Stimulated activated naive CD8-positive, alpha-beta T cell treated with anti-CD3 and anti-CD28 coated beads, Interleukin-15, amount 100 ng/mL, for 72 hours (primary cell): Measurements from ENCODE around the gene COTL1.
"Not testable (repeated sequence)": the region's sequence is repeated elsewhere in the genome, so short reads cannot be mapped to it uniquely, and the experiment has no call there.

ENCODE experiments used
- ATAC-seq: fragments of 150-1000 bp; cut with Tn5 transposase; 2 replicates; pipeline ENCODE4 v1.10.0; 2021; ENCODE audit warnings: mild to moderate bottlenecking, moderate library complexity
- DNase-seq, 2 donors: peaks; one replicate each; pipeline ENCODE4 v3.0.0; 2021 to 2022
- H3K27ac Mint-ChIP-seq, 2 donors: one replicate each; pipeline ENCODE4 v1.8.0; 2022; ENCODE audit warnings: mild to moderate bottlenecking in 2 of 2, mixed read lengths in 2 of 2, moderate library complexity in 2 of 2
- H3K27me3 Mint-ChIP-seq: one replicate; pipeline ENCODE4 v1.8.0; 2022; ENCODE audit warnings: mixed read lengths
- H3K4me1 Mint-ChIP-seq: one replicate; pipeline ENCODE4 v1.8.0; 2022; ENCODE audit warnings: mild to moderate bottlenecking, mixed read lengths
- H3K4me3 Mint-ChIP-seq, 2 donors: one replicate each; pipeline ENCODE4 v1.8.0; 2022; ENCODE audit warnings: mild to moderate bottlenecking in 2 of 2, mixed read lengths in 2 of 2, moderate library complexity in 1 of 2
- H3K9me3 Mint-ChIP-seq, 2 donors: one replicate each; pipeline ENCODE4 v1.8.0; 2022; ENCODE audit warnings: mixed read lengths in 2 of 2

Gene COTL1

DNA sequence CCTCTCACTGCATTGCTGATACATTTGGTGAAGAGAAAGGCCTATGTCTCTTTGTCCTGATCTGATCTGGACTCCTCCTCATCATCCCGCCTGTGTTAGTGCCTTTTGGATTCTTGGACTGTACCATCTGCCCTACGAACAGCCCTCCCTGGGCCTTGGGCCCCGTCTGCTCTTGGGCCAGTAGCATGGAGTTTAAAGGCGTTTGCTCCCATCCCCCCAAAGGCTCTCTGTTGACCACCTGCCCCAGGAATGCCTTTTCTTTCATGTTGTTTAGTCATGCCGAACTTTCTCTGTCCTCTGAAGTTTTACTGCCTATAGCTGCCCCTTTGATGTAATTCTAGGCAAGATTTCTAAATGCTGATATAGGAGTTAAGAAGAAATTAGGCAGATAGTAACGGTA is 82.5 kb downstream of the COTL1 start:
- H3K9me3 Mint-ChIP-seq, result peaks cover 1 to 4% of the 10 kb centered on the region in 2 donors
- H3K4me3 Mint-ChIP-seq, result no peak overlapping the region
- no peaks in the 10 kb centered on the region for H3K27me3 Mint-ChIP-seq
- no peak for ATAC-seq
- DNase-seq, result no peak
- no peak overlapping the region for H3K27ac Mint-ChIP-seq
- H3K4me1 Mint-ChIP-seq, result peaks cover 29% of the 10 kb centered on the region

DNA sequence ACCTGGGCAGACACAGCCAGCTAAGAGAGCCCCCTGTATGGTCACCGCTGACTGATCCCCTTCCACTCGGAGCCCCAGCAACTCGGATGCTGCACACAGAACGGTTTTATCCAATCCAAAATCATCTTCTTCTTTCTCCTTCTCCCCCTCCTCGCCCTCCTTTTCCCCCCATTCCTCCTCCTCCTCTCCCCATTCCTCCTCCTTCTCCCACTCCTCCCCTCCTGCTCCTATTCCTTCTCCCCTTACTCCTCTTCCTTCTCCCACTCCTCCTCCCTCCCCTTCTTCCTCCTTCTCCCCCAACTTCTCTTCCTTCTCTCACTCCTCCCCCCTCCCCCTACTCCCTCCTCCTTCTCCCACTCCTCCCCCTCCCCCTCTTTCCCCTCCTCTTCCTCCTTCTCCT is 83.1 kb downstream of the COTL1 start:
- Mint-ChIP-seq H3K9me3 (peaks cover 4 to 9% of the 10 kb centered on the region in 2 donors), H3K27ac (no peak overlapping the region), H3K4me1 (peaks cover 28% of the 10 kb centered on the region), H3K4me3 (no peak overlapping the region), H3K27me3 (no peaks in the 10 kb centered on the region)
- no peak for DNase-seq
- ATAC-seq, result no peak

DNA sequence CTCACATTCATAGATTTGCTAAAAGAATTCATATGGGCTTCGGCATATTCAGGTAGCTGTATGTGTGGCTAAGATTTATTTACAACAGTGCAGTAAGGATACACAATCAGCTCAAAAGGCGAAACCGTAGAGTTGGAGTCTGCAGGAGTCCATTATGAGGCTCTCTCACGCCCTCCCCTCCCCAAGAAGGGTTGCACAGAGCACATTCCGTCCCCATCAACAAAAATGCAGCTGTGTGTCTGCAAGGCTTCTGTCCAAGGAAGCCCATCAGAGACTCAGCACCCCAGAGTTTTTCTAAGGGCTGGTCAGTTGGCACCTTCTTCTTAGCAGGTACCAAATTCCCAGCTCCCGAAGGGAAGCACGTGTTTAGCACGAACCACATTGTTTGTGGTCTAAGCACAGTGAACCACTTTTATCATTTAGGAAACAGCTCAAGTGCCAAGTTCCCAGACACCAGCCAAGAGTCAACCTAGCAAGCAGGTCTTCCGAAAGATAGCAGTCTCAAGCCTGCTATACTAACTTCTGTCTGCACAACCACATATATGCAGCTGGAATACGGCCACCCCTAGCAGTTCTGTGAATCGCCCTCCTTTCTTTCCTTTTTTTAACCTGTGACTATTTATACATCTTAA is 84.9 kb downstream of the COTL1 start:
- Mint-ChIP-seq H3K27me3 (no peaks in the 10 kb centered on the region), H3K9me3 (peaks cover 11 to 19% of the 10 kb centered on the region in 2 donors), H3K27ac (peak overlapping the region in 1 of 2 donors; percentile 15), H3K4me3 (no peak overlapping the region), H3K4me1 (peaks cover 37% of the 10 kb centered on the region)
- DNase-seq (no peak), ATAC-seq (no peak)

DNA sequence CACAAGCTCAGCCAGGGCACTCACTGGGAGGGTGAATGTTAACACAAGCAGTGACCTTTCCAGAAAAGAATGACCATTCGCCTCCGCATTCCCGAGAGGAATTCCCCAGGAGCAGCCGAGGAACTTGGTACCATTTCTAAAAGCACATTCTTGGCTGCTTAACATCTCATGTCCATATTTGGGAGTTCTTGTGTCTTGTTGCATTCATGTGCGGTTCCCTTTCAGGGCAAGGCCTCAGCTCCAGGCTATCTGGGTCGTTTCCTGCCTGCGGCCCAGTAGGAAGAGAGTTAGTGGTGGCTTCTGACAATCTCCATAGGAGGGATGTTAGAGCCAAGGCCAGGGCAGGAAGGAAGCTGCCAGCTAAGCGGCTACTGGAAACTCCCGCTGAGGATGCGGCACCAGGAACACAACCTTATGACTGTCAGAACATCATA is 85.6 kb downstream of the COTL1 start:
- peak overlapping the region in 1 of 2 donors; percentile 12 for H3K27ac Mint-ChIP-seq
- H3K4me1 Mint-ChIP-seq, result peaks cover 43% of the 10 kb centered on the region
- H3K27me3 Mint-ChIP-seq, result no peaks in the 10 kb centered on the region
- ATAC-seq (no peak), DNase-seq (no peak)
- H3K9me3 Mint-ChIP-seq, result peaks cover 11 to 19% of the 10 kb centered on the region in 2 donors
- no peak overlapping the region for H3K4me3 Mint-ChIP-seq

GRCh38 chr16:84531671-84532111 is 86.2 kb downstream of the COTL1 start:
- peaks cover 11 to 19% of the 10 kb centered on the region in 2 donors for H3K9me3 Mint-ChIP-seq
- H3K27me3 Mint-ChIP-seq, result no peaks in the 10 kb centered on the region
- ATAC-seq, result no peak
- peaks cover 50% of the 10 kb centered on the region for H3K4me1 Mint-ChIP-seq
- H3K27ac Mint-ChIP-seq, result no peak overlapping the region
- no peak overlapping the region for H3K4me3 Mint-ChIP-seq
- DNase-seq, result no peak

DNA sequence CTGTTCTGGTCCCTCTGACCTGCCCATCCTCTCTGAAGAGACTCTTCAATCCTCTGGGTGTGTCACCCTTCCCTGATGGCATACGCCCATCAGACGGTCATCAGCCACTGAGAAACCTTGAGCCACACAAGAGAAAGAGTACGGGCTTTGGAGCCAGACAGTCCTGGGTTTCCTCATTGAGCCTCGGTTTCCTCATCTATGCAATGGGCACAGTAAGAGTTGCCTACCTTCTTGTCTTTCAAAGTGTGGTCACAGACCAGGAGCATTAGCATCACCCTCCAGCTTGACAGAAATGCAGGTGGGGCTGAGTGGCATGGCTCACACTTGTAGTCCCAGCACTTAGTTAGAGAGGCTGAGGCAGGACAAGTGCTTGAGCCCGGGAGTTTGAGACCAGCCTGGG is 87.3 kb downstream of the COTL1 start:
- DNase-seq (no peak), ATAC-seq (no peak)
- no peak overlapping the region for H3K4me3 Mint-ChIP-seq

DNA sequence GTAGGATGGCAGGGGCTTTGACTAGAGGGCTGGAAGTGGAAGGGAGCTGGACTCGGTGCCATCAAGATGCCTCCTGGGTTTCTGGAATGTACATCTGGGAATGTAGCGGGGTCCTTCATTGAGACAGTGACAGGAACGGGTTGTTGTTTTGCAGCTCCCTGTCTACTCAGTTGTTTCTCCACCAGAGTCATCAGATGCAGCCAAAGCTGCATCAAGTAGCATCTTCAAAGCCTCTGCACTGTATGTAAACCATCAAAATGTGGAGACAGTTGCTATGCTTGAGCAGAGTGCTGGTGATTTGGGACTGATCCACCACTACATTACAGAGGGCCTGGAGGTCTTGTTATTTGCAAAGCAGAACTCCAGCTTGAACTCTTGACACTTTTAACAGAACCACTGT is 88.3 kb downstream of the COTL1 start:
- peaks cover 58% of the 10 kb centered on the region for H3K4me1 Mint-ChIP-seq
- ATAC-seq, result no peak
- no peak overlapping the region for H3K27ac Mint-ChIP-seq
- no peaks in the 10 kb centered on the region for H3K27me3 Mint-ChIP-seq
- DNase-seq, result no peak
- peaks cover 11 to 19% of the 10 kb centered on the region in 2 donors for H3K9me3 Mint-ChIP-seq
- no peak overlapping the region for H3K4me3 Mint-ChIP-seq

More for the DNA sequence above, 87.3 kb downstream of the COTL1 start:
- peaks cover 55% of the 10 kb centered on the region for H3K4me1 Mint-ChIP-seq
- H3K27ac Mint-ChIP-seq, result peak overlapping the region in 1 of 2 donors; percentile 7
- H3K9me3 Mint-ChIP-seq, result peaks cover 11 to 19% of the 10 kb centered on the region in 2 donors
- no peaks in the 10 kb centered on the region for H3K27me3 Mint-ChIP-seq

GRCh38 chr16:84528322-84528721 is 89.6 kb downstream of the COTL1 start:
- Mint-ChIP-seq H3K9me3 (peaks cover 11 to 19% of the 10 kb centered on the region in 2 donors), H3K27ac (no peak overlapping the region), H3K4me1 (peaks cover 70% of the 10 kb centered on the region), H3K4me3 (no peak overlapping the region), H3K27me3 (no peaks in the 10 kb centered on the region)
- ATAC-seq (no peak), DNase-seq (no peak)

- H3K27me3 Mint-ChIP-seq, result no peaks in the 10 kb centered on the region
- peaks cover 71% of the 10 kb centered on the region for H3K4me1 Mint-ChIP-seq
- no peak overlapping the region for H3K27ac Mint-ChIP-seq
- no peak overlapping the region for H3K4me3 Mint-ChIP-seq
- no peak for DNase-seq
- peaks cover 11 to 19% of the 10 kb centered on the region in 2 donors for H3K9me3 Mint-ChIP-seq
- no peak for ATAC-seq
Measured at GRCh38 chr16:84527532-84528269, 90.2 kb downstream of the COTL1 start.

GRCh38 chr16:84526794-84527531 is 90.9 kb downstream of the COTL1 start:
- H3K27ac Mint-ChIP-seq, result no peak overlapping the region
- DNase-seq, result no peak
- no peak for ATAC-seq
- H3K4me3 Mint-ChIP-seq, result no peak overlapping the region
- H3K4me1 Mint-ChIP-seq, result peaks cover 71% of the 10 kb centered on the region
- peaks cover 11 to 19% of the 10 kb centered on the region in 2 donors for H3K9me3 Mint-ChIP-seq
- H3K27me3 Mint-ChIP-seq, result no peaks in the 10 kb centered on the region

DNA sequence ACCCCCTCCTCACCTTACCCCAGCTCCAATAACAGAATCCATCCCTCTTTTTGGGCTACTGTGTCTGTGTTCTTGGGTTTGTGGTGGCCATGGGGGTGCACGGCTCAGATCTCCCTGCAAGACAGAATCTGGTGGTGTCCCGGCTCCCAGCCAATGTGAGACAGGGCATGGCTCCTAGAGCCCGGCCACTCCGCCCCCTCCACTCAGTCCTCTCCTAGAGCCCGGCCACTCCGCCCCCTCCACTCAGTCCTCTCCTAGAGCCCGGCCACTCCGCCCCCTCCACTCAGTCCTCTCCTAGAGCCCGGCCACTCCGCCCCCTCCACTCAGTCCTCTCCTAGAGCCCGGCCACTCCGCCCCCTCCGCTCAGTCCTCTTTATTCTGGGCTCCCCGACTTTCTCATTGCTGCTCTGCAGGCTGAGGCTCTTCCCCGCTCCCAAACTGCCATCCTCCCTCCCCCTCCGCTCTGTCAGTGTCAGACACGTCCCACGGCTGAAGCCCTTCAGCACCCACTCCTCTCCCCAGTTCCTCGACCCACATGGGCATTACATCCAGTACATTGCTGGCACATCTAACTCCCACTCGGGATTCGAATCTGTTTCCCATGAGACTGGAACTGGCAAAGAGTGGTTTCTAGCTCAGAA is 92.8 kb downstream of the COTL1 start:
- ATAC-seq, H3K27me3 Mint-ChIP-seq, DNase-seq, H3K27ac Mint-ChIP-seq, H3K4me3 Mint-ChIP-seq: not testable (repeated sequence)
- H3K9me3 Mint-ChIP-seq, result peaks cover 7 to 12% of the 10 kb centered on the region in 2 donors
- peaks cover 85% of the 10 kb centered on the region for H3K4me1 Mint-ChIP-seq

- ATAC-seq (peak; percentile 47), DNase-seq (no peak)
- H3K27me3 Mint-ChIP-seq, result no peaks in the 10 kb centered on the region
- peak overlapping the region in 1 of 2 donors; percentile 28 for H3K27ac Mint-ChIP-seq
- H3K9me3 Mint-ChIP-seq, result peaks cover 6 to 7% of the 10 kb centered on the region in 2 donors
- H3K4me3 Mint-ChIP-seq, result no peak overlapping the region
- H3K4me1 Mint-ChIP-seq, result peaks cover 91% of the 10 kb centered on the region
Measured at GRCh38 chr16:84524346-84524920, 93.4 kb downstream of the COTL1 start.

- Mint-ChIP-seq H3K9me3 (no peaks in the 10 kb centered on the region), H3K27me3 (no peaks in the 10 kb centered on the region), H3K4me1 (peaks cover 91% of the 10 kb centered on the region), H3K4me3 (no peak overlapping the region), H3K27ac (no peak overlapping the region)
- DNase-seq (no peak), ATAC-seq (no peak)
Measured at GRCh38 chr16:84521497-84521770, 96.4 kb downstream of the COTL1 start.

- H3K27me3 Mint-ChIP-seq, result no peaks in the 10 kb centered on the region
- DNase-seq, result no peak
- H3K27ac Mint-ChIP-seq, result peak overlapping the region in 1 of 2 donors; percentile 77
- no peak for ATAC-seq
- no peaks in the 10 kb centered on the region for H3K9me3 Mint-ChIP-seq
- no peak overlapping the region for H3K4me3 Mint-ChIP-seq
- peaks cover 97% of the 10 kb centered on the region for H3K4me1 Mint-ChIP-seq
Measured at GRCh38 chr16:84520725-84521496, 97.0 kb downstream of the COTL1 start.

DNA sequence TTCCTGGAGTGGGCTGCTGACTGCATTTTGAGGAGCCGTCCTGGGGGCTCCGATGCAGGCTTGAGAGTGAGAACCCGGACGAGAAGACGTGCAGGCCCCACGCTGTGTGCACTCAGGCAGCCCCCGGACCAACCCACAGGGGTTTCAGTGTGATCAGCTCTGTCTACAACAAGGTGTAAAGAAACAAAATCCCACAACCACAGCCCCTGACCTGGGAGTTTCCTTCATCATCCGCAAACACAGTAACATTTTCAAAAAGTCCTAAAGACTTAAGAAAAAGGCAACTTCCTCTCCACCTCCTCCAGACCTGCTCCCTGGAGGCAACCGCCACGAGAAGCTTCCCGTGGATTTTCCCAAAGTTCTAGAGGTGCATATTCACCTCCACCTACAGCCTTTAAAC is 98.0 kb downstream of the COTL1 start:
- Mint-ChIP-seq H3K27me3 (no peaks in the 10 kb centered on the region), H3K4me3 (peak overlapping the region; percentile 62 to 69), H3K27ac (peak overlapping the region in 1 of 2 donors; percentile 82), H3K9me3 (no peaks in the 10 kb centered on the region), H3K4me1 (peaks cover 97% of the 10 kb centered on the region)
- DNase-seq (peak; percentile 57 to 64), ATAC-seq (peak; percentile 42)
